Lower leg skin (tissue), 3 donors: ENCODE measurements around the gene GPRIN3.

ENCODE experiments used
- CTCF ChIP-seq, 3 donors: fragments of 450-650 bp; IDR thresholded peaks; one replicate each; pipeline ENCODE4 v1.5.1; 2016; ENCODE audit warnings: antibody characterized with exemption in 3 of 3, mild to moderate bottlenecking in 3 of 3, moderate library complexity in 2 of 3
- POLR2A ChIP-seq, 2 donors: fragments of 450-650 bp; IDR thresholded peaks; one replicate each; pipeline ENCODE4 v1.6.1; 2016 to 2017; ENCODE audit warnings: antibody characterized with exemption in 2 of 2, mild to moderate bottlenecking in 1 of 2, moderate library complexity in 1 of 2

GRCh38 chr4:89257376-89257775, 50.2 kb downstream of the GPRIN3 start:
- no peak for TF ChIP-seq CTCF (IDR thresholded peaks at IDR 0.05)
- no peak for TF ChIP-seq POLR2A (IDR thresholded peaks at IDR 0.05)
